ENCODE measurements around the gene NTHL1. TPM values are rescaled to one million over a fixed set of nuclear protein-coding genes. Genes with fewer than 3 reads are reported as not detected.
A peak's percentile ranks its signal among the peaks of the same experiment; 100 is the strongest.

NTHL1 gene
- total and polyA plus RNA-seq, 9 of the 15 experiments (the other 6 are each of a cell fraction or from before 2014, with no cell fraction given), result 1.1 to 58.8 (median 17.6) TPM

DNA sequence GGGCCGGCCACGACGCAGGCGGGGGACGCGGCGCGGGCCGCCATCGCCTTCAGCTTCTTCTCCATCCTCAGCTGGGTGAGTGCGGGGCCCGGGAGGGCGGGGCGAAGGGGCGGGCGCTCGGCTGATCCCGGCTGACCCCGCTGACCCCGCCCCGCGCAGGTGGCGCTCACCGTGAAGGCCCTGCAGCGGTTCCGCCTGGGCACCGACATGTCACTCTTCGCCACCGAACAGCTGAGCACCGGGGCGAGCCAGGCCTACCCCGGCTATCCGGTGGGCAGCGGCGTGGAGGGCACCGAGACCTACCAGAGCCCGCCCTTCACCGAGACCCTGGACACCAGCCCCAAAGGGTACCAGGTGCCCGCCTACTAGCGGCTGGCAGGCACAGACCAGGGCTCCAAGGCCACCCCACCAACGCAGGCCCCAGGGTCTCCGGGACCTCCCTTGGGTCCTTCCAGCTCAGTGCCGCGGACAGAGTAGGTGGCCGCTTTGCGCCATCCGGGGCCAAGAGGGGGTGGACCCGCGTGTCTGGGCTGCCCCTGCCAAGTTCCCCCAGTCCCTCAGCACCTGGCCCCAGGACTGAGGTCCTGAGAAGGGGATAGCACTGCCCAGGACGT, 54.8 kb downstream of the NTHL1 start:
- in situ Hi-C loops (cut with MboI), result no loop called here
- H3K4me3 ChIP-seq, result peak overlapping the region; percentile 64
- H3K79me2 ChIP-seq (ENCODE audit: control insufficient read depth, insufficient read depth, low read length), result peaks cover 31% of the 10 kb centered on the region
- peak overlapping the region; percentile 94 for H3K27ac ChIP-seq (ENCODE audit: extremely low read depth, low read depth, low read length)
- H3K4me2 ChIP-seq (ENCODE audit: insufficient read depth, low read length), result peak overlapping the region; percentile 87
- H2AFZ ChIP-seq (ENCODE audit: low read depth, low read length), result peak overlapping the region; percentile 87
- intact Hi-C loops (cut with micrococcal nuclease), result loop anchor here (2.0 kb wide), 1 partner anchor 16 kb away; the partner anchor contains the start of gene ZNF598
- H3K36me3 ChIP-seq (ENCODE audit: control insufficient read depth, insufficient read depth, low read length), result peaks cover 28% of the 10 kb centered on the region; the same call in 2 of the 3 replicates
- ChIA-PET CTCF (ENCODE audit: low intra/inter-chr PET ratio) (no interaction called here), POLR2A (interaction anchor here (0.6 to 5.5 kb wide), 6 partner anchors 12 to 435 kb away, joined by 3 to 50 read pairs (median 3); partner anchors contain the start of genes RNF151 and RPS2)
- no TSS peak for BruUV-seq (replicated peaks)
- peak; percentile 43 for ATAC-seq
- H3K27me3 ChIP-seq (ENCODE audit: control insufficient read depth in 2 of 2, insufficient read depth in 2 of 2, low read length in 2 of 2), result no peaks in the 10 kb centered on the region
- WGBS (ENCODE audit: insufficient coverage, low coverage, missing lambda C conversion rate), result 2% methylated on average over 40 of the region's 50 CpGs
- DNase-seq (ENCODE audit: extremely low read depth in 1 of 4, low spot score in 3 of 4), result peak; percentile 62 to 83 (median 75)
- H3K9me3 ChIP-seq (replicated peaks; ENCODE audit: control insufficient read depth, insufficient read depth, low read depth, low read length), result no peaks in the 10 kb centered on the region
- H3K9me1 ChIP-seq (ENCODE audit: control insufficient read depth, insufficient read depth, low read length), result no peaks in the 10 kb centered on the region
- peak overlapping the region; percentile 80 to 96 for H3K9ac ChIP-seq (ENCODE audit: insufficient read depth in 1 of 2, low read depth in 2 of 2, low read length in 2 of 2)
- FAIRE-seq, result no peak
- H4K20me1 ChIP-seq (replicated peaks; ENCODE audit: control insufficient read depth, insufficient read depth, low read length), result no peaks in the 10 kb centered on the region; the same call in 1 of the 2 replicates
- peaks cover 29 to 55% of the 10 kb centered on the region in 2 experiments for H3K4me1 ChIP-seq (replicated peaks in 1 of 2; ENCODE audit: control insufficient read depth in 2 of 2, insufficient read depth in 2 of 2, low read length in 2 of 2)
- TF ChIP-seq NCOA6 (IDR thresholded peaks at IDR 0.05) (no peak), SRSF7 (optimal IDR thresholded peaks at IDR 0.05; ENCODE audit: low read depth, low read length) (no peak), MEIS2 (IDR thresholded peaks at IDR 0.05; ENCODE audit: partially characterized antibody) (no peak), SP1 (CRISPR knock-in tag; IDR thresholded peaks at IDR 0.05) (no peak; the same call in 1 of the 2 replicates), ZNF175 (CRISPR knock-in tag; IDR thresholded peaks at IDR 0.05; ENCODE audit: low read depth) (no peak), FIP1L1 (IDR thresholded peaks at IDR 0.05; ENCODE audit: low read depth, low read length, poor library complexity, severe bottlenecking) (no peak), HDAC1 (IDR thresholded peaks at IDR 0.05) (no peak), MCM7 (IDR thresholded peaks at IDR 0.05) (no peak)
- TF ChIP-seq, protein P1, sequence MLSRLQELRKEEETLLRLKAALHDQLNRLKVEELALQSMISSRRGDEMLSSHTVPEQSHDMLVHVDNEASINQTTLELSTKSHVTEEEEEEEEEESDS (CRISPR knock-in tag; IDR thresholded peaks at IDR 0.05), result no peak
- TF ChIP-seq, protein P2, sequence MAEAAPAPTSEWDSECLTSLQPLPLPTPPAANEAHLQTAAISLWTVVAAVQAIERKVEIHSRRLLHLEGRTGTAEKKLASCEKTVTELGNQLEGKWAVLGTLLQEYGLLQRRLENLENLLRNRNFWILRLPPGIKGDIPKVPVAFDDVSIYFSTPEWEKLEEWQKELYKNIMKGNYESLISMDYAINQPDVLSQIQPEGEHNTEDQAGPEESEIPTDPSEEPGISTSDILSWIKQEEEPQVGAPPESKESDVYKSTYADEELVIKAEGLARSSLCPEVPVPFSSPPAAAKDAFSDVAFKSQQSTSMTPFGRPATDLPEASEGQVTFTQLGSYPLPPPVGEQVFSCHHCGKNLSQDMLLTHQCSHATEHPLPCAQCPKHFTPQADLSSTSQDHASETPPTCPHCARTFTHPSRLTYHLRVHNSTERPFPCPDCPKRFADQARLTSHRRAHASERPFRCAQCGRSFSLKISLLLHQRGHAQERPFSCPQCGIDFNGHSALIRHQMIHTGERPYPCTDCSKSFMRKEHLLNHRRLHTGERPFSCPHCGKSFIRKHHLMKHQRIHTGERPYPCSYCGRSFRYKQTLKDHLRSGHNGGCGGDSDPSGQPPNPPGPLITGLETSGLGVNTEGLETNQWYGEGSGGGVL (CRISPR knock-in tag; IDR thresholded peaks at IDR 0.05), result no peak
- TF ChIP-seq, protein P3, sequence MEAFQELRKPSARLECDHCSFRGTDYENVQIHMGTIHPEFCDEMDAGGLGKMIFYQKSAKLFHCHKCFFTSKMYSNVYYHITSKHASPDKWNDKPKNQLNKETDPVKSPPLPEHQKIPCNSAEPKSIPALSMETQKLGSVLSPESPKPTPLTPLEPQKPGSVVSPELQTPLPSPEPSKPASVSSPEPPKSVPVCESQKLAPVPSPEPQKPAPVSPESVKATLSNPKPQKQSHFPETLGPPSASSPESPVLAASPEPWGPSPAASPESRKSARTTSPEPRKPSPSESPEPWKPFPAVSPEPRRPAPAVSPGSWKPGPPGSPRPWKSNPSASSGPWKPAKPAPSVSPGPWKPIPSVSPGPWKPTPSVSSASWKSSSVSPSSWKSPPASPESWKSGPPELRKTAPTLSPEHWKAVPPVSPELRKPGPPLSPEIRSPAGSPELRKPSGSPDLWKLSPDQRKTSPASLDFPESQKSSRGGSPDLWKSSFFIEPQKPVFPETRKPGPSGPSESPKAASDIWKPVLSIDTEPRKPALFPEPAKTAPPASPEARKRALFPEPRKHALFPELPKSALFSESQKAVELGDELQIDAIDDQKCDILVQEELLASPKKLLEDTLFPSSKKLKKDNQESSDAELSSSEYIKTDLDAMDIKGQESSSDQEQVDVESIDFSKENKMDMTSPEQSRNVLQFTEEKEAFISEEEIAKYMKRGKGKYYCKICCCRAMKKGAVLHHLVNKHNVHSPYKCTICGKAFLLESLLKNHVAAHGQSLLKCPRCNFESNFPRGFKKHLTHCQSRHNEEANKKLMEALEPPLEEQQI (IDR thresholded peaks at IDR 0.05), result no peak
- TF ChIP-seq, protein P4, sequence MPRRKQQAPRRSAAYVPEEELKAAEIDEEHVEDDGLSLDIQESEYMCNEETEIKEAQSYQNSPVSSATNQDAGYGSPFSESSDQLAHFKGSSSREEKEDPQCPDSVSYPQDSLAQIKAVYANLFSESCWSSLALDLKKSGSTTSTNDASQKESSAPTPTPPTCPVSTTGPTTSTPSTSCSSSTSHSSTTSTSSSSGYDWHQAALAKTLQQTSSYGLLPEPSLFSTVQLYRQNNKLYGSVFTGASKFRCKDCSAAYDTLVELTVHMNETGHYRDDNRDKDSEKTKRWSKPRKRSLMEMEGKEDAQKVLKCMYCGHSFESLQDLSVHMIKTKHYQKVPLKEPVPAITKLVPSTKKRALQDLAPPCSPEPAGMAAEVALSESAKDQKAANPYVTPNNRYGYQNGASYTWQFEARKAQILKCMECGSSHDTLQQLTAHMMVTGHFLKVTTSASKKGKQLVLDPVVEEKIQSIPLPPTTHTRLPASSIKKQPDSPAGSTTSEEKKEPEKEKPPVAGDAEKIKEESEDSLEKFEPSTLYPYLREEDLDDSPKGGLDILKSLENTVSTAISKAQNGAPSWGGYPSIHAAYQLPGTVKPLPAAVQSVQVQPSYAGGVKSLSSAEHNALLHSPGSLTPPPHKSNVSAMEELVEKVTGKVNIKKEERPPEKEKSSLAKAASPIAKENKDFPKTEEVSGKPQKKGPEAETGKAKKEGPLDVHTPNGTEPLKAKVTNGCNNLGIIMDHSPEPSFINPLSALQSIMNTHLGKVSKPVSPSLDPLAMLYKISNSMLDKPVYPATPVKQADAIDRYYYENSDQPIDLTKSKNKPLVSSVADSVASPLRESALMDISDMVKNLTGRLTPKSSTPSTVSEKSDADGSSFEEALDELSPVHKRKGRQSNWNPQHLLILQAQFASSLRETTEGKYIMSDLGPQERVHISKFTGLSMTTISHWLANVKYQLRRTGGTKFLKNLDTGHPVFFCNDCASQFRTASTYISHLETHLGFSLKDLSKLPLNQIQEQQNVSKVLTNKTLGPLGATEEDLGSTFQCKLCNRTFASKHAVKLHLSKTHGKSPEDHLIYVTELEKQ (CRISPR knock-in tag; IDR thresholded peaks at IDR 0.05), result no peak

Data from K562 (cell line).